ENCODE measurements around the gene PDE2A.
A peak's percentile ranks its signal among the peaks of the same experiment; 100 is the strongest.

The PDE2A gene

DNA sequence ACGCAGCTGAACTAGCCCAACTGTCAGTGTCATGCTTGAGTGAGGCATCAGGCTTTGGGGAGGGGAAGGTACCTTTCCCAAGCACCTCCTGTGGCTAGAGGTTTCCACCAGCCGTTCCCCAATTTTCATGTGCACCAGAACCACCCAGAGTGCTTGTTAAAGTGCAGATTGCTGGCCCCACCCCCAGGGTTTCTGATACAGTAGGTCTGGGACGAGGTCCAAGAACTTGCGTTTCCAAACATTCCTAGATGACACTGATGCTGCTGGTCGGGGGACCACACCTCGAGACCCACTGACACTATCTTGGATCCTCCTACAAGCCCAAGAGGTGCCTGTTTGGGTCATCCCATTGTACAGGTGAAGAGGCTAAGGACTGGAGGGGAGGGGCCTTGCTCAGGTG lies 59.8 kb downstream of the PDE2A start:
- Histone ChIP-seq H3K36me3 (replicated peaks; ENCODE audit: low read depth, low read length) (no peaks in the 10 kb centered on the region), H3K9ac (ENCODE audit: low read length) (no peak overlapping the region), H3K27ac (ENCODE audit: low read length) (no peak overlapping the region), H4K20me1 (ENCODE audit: insufficient read depth, low read length) (no peaks in the 10 kb centered on the region; the same call in none of the 2 replicates), H3K79me2 (ENCODE audit: low read length) (no peaks in the 10 kb centered on the region), H3K27me3 (ENCODE audit: low read depth, low read length) (peaks cover 89% of the 10 kb centered on the region), H3K9me3 (ENCODE audit: insufficient read depth, low read length) (no peaks in the 10 kb centered on the region), H3K4me3 (ENCODE audit: low read length) (no peak overlapping the region), H3K4me2 (ENCODE audit: low read length) (no peak overlapping the region), H3K4me1 (ENCODE audit: low read length) (peaks cover 5% of the 10 kb centered on the region; the same call in 1 of the 2 replicates), H2AFZ (ENCODE audit: low read depth, low read length) (no peak overlapping the region)
- no peak for TF ChIP-seq EZH2phosphoT487 (IDR thresholded peaks at IDR 0.05; ENCODE audit: low read depth)

GRCh38 chr11:72613977-72614376 lies 60.2 kb downstream of the PDE2A start:
- no peak overlapping the region for H3K4me3 ChIP-seq (ENCODE audit: low read length)
- no peaks in the 10 kb centered on the region for H3K36me3 ChIP-seq (replicated peaks; ENCODE audit: low read depth, low read length)
- no peak for TF ChIP-seq EZH2phosphoT487 (IDR thresholded peaks at IDR 0.05; ENCODE audit: low read depth)
- TF ChIP-seq, protein P1, sequence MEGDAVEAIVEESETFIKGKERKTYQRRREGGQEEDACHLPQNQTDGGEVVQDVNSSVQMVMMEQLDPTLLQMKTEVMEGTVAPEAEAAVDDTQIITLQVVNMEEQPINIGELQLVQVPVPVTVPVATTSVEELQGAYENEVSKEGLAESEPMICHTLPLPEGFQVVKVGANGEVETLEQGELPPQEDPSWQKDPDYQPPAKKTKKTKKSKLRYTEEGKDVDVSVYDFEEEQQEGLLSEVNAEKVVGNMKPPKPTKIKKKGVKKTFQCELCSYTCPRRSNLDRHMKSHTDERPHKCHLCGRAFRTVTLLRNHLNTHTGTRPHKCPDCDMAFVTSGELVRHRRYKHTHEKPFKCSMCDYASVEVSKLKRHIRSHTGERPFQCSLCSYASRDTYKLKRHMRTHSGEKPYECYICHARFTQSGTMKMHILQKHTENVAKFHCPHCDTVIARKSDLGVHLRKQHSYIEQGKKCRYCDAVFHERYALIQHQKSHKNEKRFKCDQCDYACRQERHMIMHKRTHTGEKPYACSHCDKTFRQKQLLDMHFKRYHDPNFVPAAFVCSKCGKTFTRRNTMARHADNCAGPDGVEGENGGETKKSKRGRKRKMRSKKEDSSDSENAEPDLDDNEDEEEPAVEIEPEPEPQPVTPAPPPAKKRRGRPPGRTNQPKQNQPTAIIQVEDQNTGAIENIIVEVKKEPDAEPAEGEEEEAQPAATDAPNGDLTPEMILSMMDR (IDR thresholded peaks at IDR 0.05; ENCODE audit: low read depth, low read length): no peak
- H3K79me2 ChIP-seq (ENCODE audit: low read length): no peaks in the 10 kb centered on the region
- H2AFZ ChIP-seq (ENCODE audit: low read depth, low read length): no peak overlapping the region
- H3K27ac ChIP-seq (ENCODE audit: low read length): no peak overlapping the region
- H3K9ac ChIP-seq (ENCODE audit: low read length): no peak overlapping the region
- peaks cover 5% of the 10 kb centered on the region; the same call in 1 of the 2 replicates for H3K4me1 ChIP-seq (ENCODE audit: low read length)
- no peaks in the 10 kb centered on the region for H3K9me3 ChIP-seq (ENCODE audit: insufficient read depth, low read length)
- no peak overlapping the region for H3K4me2 ChIP-seq (ENCODE audit: low read length)
- no peaks in the 10 kb centered on the region; the same call in none of the 2 replicates for H4K20me1 ChIP-seq (ENCODE audit: insufficient read depth, low read length)
- peaks cover 88% of the 10 kb centered on the region for H3K27me3 ChIP-seq (ENCODE audit: low read depth, low read length)

GRCh38 chr11:72613450-72613849 lies 60.8 kb downstream of the PDE2A start:
- Histone ChIP-seq H3K27ac (ENCODE audit: low read length) (no peak overlapping the region), H2AFZ (ENCODE audit: low read depth, low read length) (no peak overlapping the region), H4K20me1 (ENCODE audit: insufficient read depth, low read length) (no peaks in the 10 kb centered on the region; the same call in none of the 2 replicates), H3K36me3 (replicated peaks; ENCODE audit: low read depth, low read length) (no peaks in the 10 kb centered on the region), H3K4me3 (ENCODE audit: low read length) (no peak overlapping the region), H3K4me2 (ENCODE audit: low read length) (no peak overlapping the region), H3K79me2 (ENCODE audit: low read length) (no peaks in the 10 kb centered on the region), H3K9ac (ENCODE audit: low read length) (no peak overlapping the region), H3K9me3 (ENCODE audit: insufficient read depth, low read length) (no peaks in the 10 kb centered on the region), H3K4me1 (ENCODE audit: low read length) (peaks cover 5% of the 10 kb centered on the region; the same call in 1 of the 2 replicates), H3K27me3 (ENCODE audit: low read depth, low read length) (peaks cover 83% of the 10 kb centered on the region)
- TF ChIP-seq EZH2phosphoT487 (IDR thresholded peaks at IDR 0.05; ENCODE audit: low read depth): no peak
- TF ChIP-seq, protein P1 (IDR thresholded peaks at IDR 0.05; ENCODE audit: low read depth, low read length): no peak

DNA sequence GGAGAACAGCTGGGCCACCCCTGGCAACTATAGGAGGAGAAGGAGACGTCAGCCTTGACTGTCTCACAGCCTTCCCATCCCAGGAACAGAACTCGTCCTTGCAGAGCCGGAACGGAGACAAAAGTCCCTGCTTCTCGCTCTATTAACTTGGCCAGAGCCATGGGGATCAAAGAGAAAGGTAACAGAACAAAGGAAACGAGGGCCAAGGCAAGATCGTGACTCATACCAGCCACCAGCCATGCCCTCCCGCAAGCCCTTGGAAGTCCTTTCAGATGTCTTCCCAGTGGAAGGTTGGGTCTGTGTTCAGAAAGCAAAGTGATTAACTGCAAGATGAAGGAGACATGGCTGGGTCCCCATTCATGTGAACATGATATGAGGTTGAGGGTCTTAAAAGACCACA lies 64.7 kb downstream of the PDE2A start:
- no peaks in the 10 kb centered on the region for H3K36me3 ChIP-seq (replicated peaks; ENCODE audit: low read depth, low read length)
- no peak for TF ChIP-seq EZH2phosphoT487 (IDR thresholded peaks at IDR 0.05; ENCODE audit: low read depth)
- TF ChIP-seq, protein P1 (IDR thresholded peaks at IDR 0.05; ENCODE audit: low read depth, low read length): no peak
- no peak overlapping the region for H3K9ac ChIP-seq (ENCODE audit: low read length)
- no peak overlapping the region for H2AFZ ChIP-seq (ENCODE audit: low read depth, low read length)
- H3K4me1 ChIP-seq (ENCODE audit: low read length): peaks cover 5% of the 10 kb centered on the region; the same call in 1 of the 2 replicates
- no peaks in the 10 kb centered on the region for H3K79me2 ChIP-seq (ENCODE audit: low read length)
- no peak overlapping the region for H3K27ac ChIP-seq (ENCODE audit: low read length)
- H4K20me1 ChIP-seq (ENCODE audit: insufficient read depth, low read length): no peaks in the 10 kb centered on the region; the same call in 1 of the 2 replicates
- no peaks in the 10 kb centered on the region for H3K9me3 ChIP-seq (ENCODE audit: insufficient read depth, low read length)
- peak overlapping the region; percentile 27 for H3K4me2 ChIP-seq (ENCODE audit: low read length)
- H3K4me3 ChIP-seq (ENCODE audit: low read length): no peak overlapping the region
- H3K27me3 ChIP-seq (ENCODE audit: low read depth, low read length): peaks cover 67% of the 10 kb centered on the region
